ENCODE results near the gene ADRB1.

ADRB1 gene

GRCh38 chr10:114061789-114062188 is 18.1 kb downstream of the ADRB1 start:
- Histone ChIP-seq H3K4me2 (ENCODE audit: low read depth, low read length, poor library complexity, severe bottlenecking) (no peak overlapping the region), H3K79me2 (ENCODE audit: insufficient read depth, low read length) (no peaks in the 10 kb centered on the region)

DNA sequence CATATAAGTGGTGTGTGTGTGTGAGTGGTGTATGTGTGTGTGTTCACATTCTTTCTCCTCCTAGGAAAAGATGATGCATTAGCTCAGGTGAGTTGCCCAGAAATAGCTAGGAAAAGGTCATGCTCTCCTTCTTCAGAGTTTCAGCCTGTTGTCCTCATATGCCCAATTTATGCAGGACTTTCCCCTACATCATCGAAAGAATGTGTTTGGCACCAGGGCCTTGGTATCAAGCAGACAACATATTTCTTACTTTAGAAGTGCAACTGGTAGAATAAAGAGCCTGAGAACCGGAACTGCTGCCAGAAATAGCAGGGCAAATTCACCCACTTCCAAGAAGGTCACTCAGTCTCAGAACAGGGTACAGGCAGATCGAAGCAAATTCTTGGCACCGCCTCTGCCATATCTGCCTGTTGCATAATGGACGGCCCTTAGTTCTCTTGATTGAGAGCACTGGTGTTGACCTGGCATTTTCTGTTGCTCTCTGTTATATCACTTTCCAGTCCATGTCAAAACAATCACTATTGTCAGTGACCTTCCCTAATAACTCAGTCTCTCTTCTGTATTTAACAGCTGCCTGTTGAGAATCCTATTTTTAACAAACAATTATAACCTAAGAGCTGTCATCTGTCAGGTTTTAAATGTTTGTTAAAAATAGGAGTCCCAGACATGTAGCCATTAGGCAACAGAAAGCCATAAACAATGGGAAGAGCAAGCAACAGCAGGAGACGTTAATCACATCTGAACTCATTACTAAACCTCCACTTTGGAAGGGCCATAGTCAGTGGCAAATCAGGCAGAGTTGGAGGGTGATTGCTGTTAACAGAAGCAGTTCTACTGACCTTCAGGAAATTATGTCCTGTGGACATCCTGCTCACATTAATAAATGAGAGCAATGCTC is 20.7 kb downstream of the ADRB1 start:
- peaks cover 12% of the 10 kb centered on the region for H3F3A ChIP-seq (ENCODE audit: low read depth)
- H3K9ac ChIP-seq (ENCODE audit: low read depth, low read length, poor library complexity, severe bottlenecking): no peak overlapping the region
- peak overlapping the region; percentile 26; the same call in 1 of the 2 replicates for H2AFZ ChIP-seq (ENCODE audit: low read length)
- H3K79me2 ChIP-seq (ENCODE audit: insufficient read depth, low read length): no peaks in the 10 kb centered on the region
- no peak for TF ChIP-seq CTCF (conservative IDR thresholded peaks at IDR 0.05; ENCODE audit: low read length)
- no peak for TF ChIP-seq EZH2phosphoT487 (IDR thresholded peaks at IDR 0.05; ENCODE audit: borderline replicate concordance)
- no peak overlapping the region for H3K4me3 ChIP-seq (ENCODE audit: low read length, poor library complexity, severe bottlenecking)
- no peak overlapping the region for H3K4me2 ChIP-seq (ENCODE audit: low read depth, low read length, poor library complexity, severe bottlenecking)
- H3K36me3 ChIP-seq (ENCODE audit: insufficient read depth, low read length): no peaks in the 10 kb centered on the region
- H3K9me3 ChIP-seq (ENCODE audit: insufficient read depth, low read depth, low read length): no peaks in the 10 kb centered on the region
- no peaks in the 10 kb centered on the region for H4K20me1 ChIP-seq (ENCODE audit: insufficient read depth, low read length, poor library complexity, severe bottlenecking)
- no peaks in the 10 kb centered on the region for H3K9me2 ChIP-seq (replicated peaks; ENCODE audit: low read depth, low read length)
- no peaks in the 10 kb centered on the region for H3K27me3 ChIP-seq (ENCODE audit: insufficient read depth, low read length, poor library complexity, severe bottlenecking)
- H3K4me1 ChIP-seq (ENCODE audit: insufficient read depth, low read length, poor library complexity, severe bottlenecking): peaks cover 68% of the 10 kb centered on the region

More at GRCh38 chr10:114061789-114062188, 18.1 kb downstream of the ADRB1 start:
- Histone ChIP-seq H3F3A (ENCODE audit: low read depth) (peaks cover 12% of the 10 kb centered on the region), H3K36me3 (ENCODE audit: insufficient read depth, low read length) (no peaks in the 10 kb centered on the region), H2AFZ (ENCODE audit: low read length) (no peak overlapping the region), H3K4me3 (ENCODE audit: low read length, poor library complexity, severe bottlenecking) (no peak overlapping the region), H4K20me1 (ENCODE audit: insufficient read depth, low read length, poor library complexity, severe bottlenecking) (no peaks in the 10 kb centered on the region), H3K4me1 (ENCODE audit: insufficient read depth, low read length, poor library complexity, severe bottlenecking) (peaks cover 65% of the 10 kb centered on the region), H3K9me3 (ENCODE audit: insufficient read depth, low read depth, low read length) (no peaks in the 10 kb centered on the region), H3K9me2 (replicated peaks; ENCODE audit: low read depth, low read length) (no peaks in the 10 kb centered on the region), H3K9ac (ENCODE audit: low read depth, low read length, poor library complexity, severe bottlenecking) (peak overlapping the region; percentile 59), H3K27me3 (ENCODE audit: insufficient read depth, low read length, poor library complexity, severe bottlenecking) (no peaks in the 10 kb centered on the region)
- no peak for TF ChIP-seq EZH2phosphoT487 (IDR thresholded peaks at IDR 0.05; ENCODE audit: borderline replicate concordance)
- TF ChIP-seq CTCF (conservative IDR thresholded peaks at IDR 0.05; ENCODE audit: low read length): no peak

DNA sequence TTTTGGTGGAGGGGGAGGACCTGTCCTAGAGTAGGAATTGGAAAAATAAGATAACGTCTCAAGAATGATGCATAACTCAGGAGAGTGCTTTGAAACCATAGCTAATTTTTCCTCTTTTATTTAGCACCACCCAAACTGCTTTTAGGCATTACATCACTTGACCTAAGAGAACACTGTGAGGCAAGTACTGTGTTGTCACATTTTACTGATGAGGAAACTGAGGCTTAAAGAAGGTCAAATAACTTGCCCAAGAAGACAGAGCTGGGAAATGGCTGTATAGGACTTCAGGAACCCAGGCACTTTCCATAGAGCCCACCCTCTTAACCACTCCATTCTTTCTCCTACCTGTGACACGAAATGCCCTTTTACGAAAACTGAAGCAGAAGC is 21.4 kb downstream of the ADRB1 start:
- Histone ChIP-seq H2AFZ (ENCODE audit: low read length) (0 out of 2 replicates have a peak overlapping the region, but pooled peaks have one; percentile 26), H4K20me1 (ENCODE audit: insufficient read depth, low read length, poor library complexity, severe bottlenecking) (no peaks in the 10 kb centered on the region), H3K4me2 (ENCODE audit: low read depth, low read length, poor library complexity, severe bottlenecking) (no peak overlapping the region)

More for the DNA sequence above, 21.4 kb downstream of the ADRB1 start:
- Histone ChIP-seq H3K9me3 (ENCODE audit: insufficient read depth, low read depth, low read length) (no peaks in the 10 kb centered on the region), H3K4me1 (ENCODE audit: insufficient read depth, low read length, poor library complexity, severe bottlenecking) (peaks cover 68% of the 10 kb centered on the region), H3K4me3 (ENCODE audit: low read length, poor library complexity, severe bottlenecking) (no peak overlapping the region), H3K27me3 (ENCODE audit: insufficient read depth, low read length, poor library complexity, severe bottlenecking) (no peaks in the 10 kb centered on the region), H3K79me2 (ENCODE audit: insufficient read depth, low read length) (no peaks in the 10 kb centered on the region), H3K9me2 (replicated peaks; ENCODE audit: low read depth, low read length) (no peaks in the 10 kb centered on the region), H3K9ac (ENCODE audit: low read depth, low read length, poor library complexity, severe bottlenecking) (no peak overlapping the region), H3F3A (ENCODE audit: low read depth) (peaks cover 11% of the 10 kb centered on the region), H3K36me3 (ENCODE audit: insufficient read depth, low read length) (no peaks in the 10 kb centered on the region)
- TF ChIP-seq EZH2phosphoT487 (IDR thresholded peaks at IDR 0.05; ENCODE audit: borderline replicate concordance) (no peak), CTCF (conservative IDR thresholded peaks at IDR 0.05; ENCODE audit: low read length) (no peak)

Data from Loucy (cell line).